Measurements from ENCODE around the gene RBL1.

The RBL1 gene

DNA sequence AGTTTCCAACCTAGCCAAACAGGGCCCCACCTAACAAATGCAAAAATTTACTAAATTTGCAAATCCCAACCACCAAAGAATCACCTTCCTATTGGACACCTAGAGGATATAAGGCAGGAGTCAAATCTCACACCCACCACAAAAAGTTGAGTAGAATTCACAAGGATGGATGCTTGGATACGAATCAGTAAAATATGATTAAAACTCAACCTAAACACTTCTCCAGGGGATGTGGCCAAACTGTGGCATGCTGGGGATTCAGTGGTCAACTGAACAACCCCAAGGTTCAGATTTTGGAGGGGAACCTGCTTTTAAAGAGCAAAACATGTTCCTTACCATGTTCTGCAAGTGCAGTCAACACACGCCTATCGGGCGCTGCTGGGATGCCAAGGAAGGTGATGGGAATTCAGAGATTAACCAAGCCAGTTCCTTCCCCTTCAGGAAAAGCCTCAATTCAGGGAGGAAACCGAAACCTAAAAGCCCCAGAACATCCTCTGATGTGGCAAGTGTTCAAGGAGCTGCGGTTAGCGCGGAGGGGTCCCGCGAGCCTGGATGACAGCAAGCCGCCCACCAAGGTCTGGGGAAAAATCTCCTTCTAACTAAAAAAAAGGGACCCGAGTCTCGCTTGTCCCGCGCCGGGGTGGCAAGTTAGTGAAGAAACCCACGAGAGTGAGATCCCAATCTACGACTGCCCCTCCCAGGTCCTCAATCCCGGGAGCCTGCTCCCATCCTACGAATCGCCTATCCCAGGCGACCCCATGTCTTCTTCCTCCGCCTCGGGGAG, 145.2 kb downstream of the RBL1 start:
- no peak for DNase-seq (ENCODE audit: low read depth in 2 of 2)

Data from stimulated activated CD4-positive, alpha-beta T cell treated with anti-CD3 and anti-CD28 coated beads, Interleukin-1b, Interleukin-23, amount 100 ng/mL, for 4 hours (primary cell).